GM18873 (cell line): ENCODE measurements around the gene COL28A1.
"Not testable (repeated sequence)": the region's sequence is repeated elsewhere in the genome, so short reads cannot be mapped to it uniquely, and the experiment has no call there.

ENCODE experiments used
- ATAC-seq: cut with Tn5 transposase; IDR thresholded peaks from one replicate; pipeline ENCODE4 v1.9.1; 2021; ENCODE audit warnings: mild to moderate bottlenecking, moderate library complexity, moderate number of reproducible peaks; ENCODE audit not compliant: unreplicated experiment, low FRiP score

The COL28A1 gene

GRCh38 chr7:7478569-7478968, 57.1 kb downstream of the COL28A1 start:
- ATAC-seq: no peak

- not testable (repeated sequence) for ATAC-seq
Observed at GRCh38 chr7:7477641-7478040, 58.0 kb downstream of the COL28A1 start.

DNA sequence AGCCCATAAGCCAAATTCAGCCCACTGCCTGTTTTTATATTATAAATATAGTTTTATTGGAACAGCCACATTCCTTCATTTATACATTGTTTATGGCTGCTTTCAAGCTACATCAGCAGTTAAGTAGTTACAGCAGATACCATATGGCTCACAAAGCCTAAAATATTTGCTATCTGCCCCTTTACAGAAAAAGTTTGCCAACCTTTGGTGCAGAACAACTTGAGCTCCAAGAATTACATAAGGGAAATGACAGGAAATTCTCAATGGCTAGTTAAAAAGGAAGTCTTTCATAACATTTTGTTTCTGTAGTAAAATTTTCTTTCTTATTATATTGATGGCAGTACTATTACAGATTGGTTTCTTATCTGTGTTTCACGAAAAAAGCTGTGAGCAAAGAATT, 59.3 kb downstream of the COL28A1 start:
- ATAC-seq: no peak

GRCh38 chr7:7475601-7476000, 60.1 kb downstream of the COL28A1 start:
- ATAC-seq: no peak

- ATAC-seq: no peak
Observed at GRCh38 chr7:7474436-7474835, 61.2 kb downstream of the COL28A1 start.

- not testable (repeated sequence) for ATAC-seq
Observed at GRCh38 chr7:7464991-7465765, 70.5 kb downstream of the COL28A1 start.

GRCh38 chr7:7454000-7454399, 81.7 kb downstream of the COL28A1 start:
- ATAC-seq: no peak

DNA sequence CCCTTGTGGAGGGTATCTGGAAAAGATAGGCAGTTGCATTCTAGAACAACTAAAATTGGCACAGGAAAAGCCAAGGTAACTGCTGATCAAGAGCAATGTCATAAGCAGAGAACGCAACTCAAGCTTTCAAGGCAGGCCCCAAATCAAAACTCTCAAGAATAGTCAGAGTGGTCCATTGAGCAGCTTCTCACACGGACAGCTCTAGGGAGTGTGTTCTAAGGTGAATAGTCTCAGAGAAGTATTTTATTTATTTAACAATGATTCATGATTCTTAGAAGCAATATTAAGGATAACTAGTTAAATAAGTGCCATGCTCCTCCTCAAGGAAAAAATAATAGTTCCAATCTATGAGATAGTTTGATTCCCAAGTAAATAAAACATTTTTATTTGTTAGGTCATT, 83.0 kb downstream of the COL28A1 start:
- no peak for ATAC-seq

GRCh38 chr7:7452119-7452518, 83.6 kb downstream of the COL28A1 start:
- ATAC-seq: no peak

GRCh38 chr7:7449055-7449454, 86.6 kb downstream of the COL28A1 start:
- ATAC-seq: no peak

DNA sequence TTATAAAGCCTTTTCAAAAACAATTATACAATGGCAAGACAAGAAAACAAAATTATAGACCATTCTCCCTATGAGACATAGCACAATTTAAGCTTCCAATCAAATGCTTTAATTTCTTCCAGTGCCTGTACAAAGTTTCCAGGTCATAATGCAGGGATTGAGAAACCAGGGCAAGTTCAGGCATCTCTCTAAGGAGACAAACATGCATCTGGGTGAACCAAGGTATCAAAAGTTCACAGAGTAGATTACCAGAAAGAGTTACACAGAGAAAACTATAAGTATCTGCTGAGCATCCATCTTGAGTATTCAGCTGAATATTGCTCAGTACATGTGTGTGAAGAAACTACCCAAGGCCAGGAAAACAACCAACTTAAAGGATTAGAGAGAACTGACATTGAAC, 89.1 kb downstream of the COL28A1 start:
- ATAC-seq: no peak

DNA sequence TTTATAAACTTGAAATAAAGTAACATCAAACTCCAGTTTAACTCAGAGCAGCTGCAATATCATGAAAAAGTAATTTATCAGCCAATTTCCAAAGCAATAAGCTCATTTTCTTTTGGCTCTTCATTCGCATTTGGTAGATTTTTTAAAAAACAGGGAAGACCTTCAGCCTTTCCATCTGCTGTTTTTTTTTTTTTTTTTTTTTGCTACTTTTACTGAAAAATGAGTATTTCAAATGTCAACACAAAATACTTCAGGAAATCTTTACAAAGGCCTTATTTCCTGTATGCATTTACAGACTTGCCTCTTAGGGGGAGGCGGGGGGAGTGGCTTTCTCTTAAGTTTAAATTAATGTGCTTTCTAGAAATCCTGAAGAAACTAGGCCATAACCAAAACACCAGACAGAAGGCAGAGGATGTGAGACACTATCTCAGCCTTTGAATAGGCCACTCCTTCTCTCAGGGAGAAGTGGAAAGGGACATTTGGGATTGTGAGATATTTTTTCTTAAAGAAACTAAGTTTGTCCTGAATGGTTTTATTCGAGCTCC, 91.8 kb downstream of the COL28A1 start:
- no peak for ATAC-seq

DNA sequence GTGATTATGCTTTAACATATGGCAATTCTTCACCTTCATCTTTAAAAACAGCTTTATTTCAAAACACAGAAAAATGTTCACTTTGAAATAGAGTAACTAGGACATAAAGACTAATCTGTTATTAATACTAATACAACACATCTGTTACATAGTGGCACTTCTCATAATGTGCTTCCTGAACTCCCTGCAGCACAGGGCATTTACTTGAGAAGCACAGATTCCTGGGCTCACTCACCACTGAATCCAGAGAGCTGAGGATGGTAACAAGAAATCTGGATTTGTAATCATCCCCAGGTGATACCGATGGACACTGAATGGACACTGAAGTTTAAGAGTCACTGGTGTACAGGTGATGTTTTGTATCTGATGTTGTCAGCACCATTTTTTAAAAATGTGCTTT, 96.1 kb downstream of the COL28A1 start:
- ATAC-seq: no peak

GRCh38 chr7:7438851-7439250, 96.8 kb downstream of the COL28A1 start:
- ATAC-seq: no peak

DNA sequence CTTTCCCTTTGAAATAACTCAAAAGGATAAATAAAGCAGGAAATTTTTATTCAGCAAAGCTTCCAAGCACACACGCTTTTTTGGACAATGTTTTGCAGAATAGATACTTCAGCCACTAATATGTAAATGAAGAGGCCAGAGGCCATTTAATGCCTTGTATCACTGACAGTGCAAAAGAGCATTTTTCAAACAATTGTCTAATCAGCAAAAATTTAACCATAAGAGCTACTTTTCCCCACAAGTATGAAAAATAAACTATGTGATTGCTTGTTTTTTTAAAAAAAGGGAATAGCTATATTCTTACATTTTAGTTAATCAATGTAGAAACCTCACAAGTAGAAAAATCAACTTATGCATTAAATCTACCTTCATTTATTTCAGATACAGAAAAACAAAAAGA, 99.7 kb downstream of the COL28A1 start:
- ATAC-seq: no peak

DNA sequence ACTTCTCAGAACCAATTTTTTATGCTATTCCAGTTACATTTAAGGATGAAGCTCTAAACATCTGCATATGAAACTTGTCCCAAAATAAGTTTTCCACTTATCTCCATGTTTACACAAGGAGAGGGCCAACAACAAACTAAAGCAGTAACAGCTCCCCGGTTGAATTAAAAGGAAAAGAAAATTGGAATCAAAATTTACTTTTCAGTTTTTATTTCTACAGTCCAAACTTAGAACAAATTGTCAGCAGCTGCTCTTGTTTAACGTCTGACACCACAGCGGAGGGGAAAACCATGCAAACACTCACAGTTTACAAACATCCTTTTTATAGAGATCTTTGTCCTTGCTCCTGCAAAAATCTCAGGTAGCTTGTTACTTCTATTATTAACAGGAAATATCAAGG, 101.3 kb downstream of the COL28A1 start:
- ATAC-seq: no peak

DNA sequence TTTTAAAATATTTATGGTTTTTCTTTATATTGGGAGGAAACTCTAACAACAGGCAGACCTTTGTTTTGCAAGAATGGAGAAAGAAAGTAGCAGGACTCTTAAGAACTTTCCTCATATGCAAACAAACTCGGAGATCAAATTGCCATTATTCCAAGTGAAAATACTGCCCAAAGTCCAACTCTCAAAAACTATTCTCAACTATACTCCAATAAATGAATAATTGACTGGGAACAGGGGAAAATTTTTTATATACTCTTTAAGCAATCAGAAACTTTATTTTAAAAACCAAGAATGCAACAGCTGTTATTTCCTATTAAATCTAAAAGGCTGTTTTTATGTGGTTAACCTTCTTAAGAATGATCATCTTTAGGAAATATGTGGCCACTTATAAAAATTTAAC, 101.9 kb downstream of the COL28A1 start:
- ATAC-seq: no peak

DNA sequence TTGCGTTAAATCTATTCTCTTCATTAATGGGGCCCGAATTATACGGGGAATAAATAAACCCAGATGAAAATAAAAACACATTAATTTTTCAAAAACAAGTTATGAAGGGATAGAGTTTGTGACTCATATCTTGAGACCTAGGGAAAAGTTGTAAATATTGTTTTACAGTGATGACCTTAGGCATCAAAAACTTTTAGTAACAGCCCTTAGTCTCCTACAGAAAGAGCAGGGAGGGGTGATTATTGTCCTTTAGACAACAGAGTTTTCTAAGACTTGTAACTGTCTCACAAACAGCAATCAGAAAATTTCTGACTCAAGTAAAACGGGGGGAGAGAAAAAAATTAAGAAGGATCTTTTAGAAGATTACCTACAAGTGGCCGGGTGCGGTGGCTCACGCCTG, 102.7 kb downstream of the COL28A1 start:
- ATAC-seq: no peak

GRCh38 chr7:7428806-7429205, 106.9 kb downstream of the COL28A1 start:
- ATAC-seq: no peak

GRCh38 chr7:7427363-7427762, 108.3 kb downstream of the COL28A1 start:
- no peak for ATAC-seq

- no peak for ATAC-seq
Observed at GRCh38 chr7:7426676-7427075, 109.0 kb downstream of the COL28A1 start.

- no peak for ATAC-seq
Observed at GRCh38 chr7:7425321-7425720, 110.4 kb downstream of the COL28A1 start.
